ENCODE data around the gene APP.

APP gene

GRCh38 chr21:25912402-25912746 lies 258.2 kb downstream of the APP start:
- POLR2A ChIA-PET = no interaction called here
- no peak for DNase-seq (ENCODE audit: low read depth, low spot score)
- H3K4me3 ChIP-seq (ENCODE audit: low read depth, low read length) = no peak overlapping the region
- no peak for TF ChIP-seq CTCF (IDR thresholded peaks at IDR 0.05; ENCODE audit: insufficient read depth, low read length, missing control alignments)
- CTCF ChIA-PET = interaction anchor here (1.4 to 2.7 kb wide), 2 partner anchors 10 to 16 kb away, joined by 4 to 18 read pairs; no protein-coding TSS in a partner anchor

GRCh38 chr21:25911730-25912401 lies 258.7 kb downstream of the APP start:
- POLR2A ChIA-PET = no interaction called here
- TF ChIP-seq CTCF (IDR thresholded peaks at IDR 0.05; ENCODE audit: insufficient read depth, low read length, missing control alignments) = no peak
- no peak overlapping the region for H3K4me3 ChIP-seq (ENCODE audit: low read depth, low read length)
- no peak for DNase-seq (ENCODE audit: low read depth, low spot score)
- CTCF ChIA-PET = interaction anchor here (1.4 to 2.7 kb wide), 2 partner anchors 10 to 16 kb away, joined by 4 to 18 read pairs; no protein-coding TSS in a partner anchor

- POLR2A ChIA-PET = no interaction called here
- CTCF ChIA-PET = interaction anchor here (0.6 to 1.0 kb wide), 2 partner anchors 15 to 257 kb away, joined by 3 to 4 read pairs; no protein-coding TSS in a partner anchor
- TF ChIP-seq CTCF (IDR thresholded peaks at IDR 0.05; ENCODE audit: insufficient read depth, low read length, missing control alignments) = no peak
These were observed 259.8 kb downstream of the APP start for GRCh38 chr21:25910809-25911208.

GRCh38 chr21:25909341-25909740 lies 261.2 kb downstream of the APP start:
- TF ChIP-seq CTCF (IDR thresholded peaks at IDR 0.05; ENCODE audit: insufficient read depth, low read length, missing control alignments) = no peak
- no peak overlapping the region for H3K4me3 ChIP-seq (ENCODE audit: low read depth, low read length)
- ChIA-PET CTCF (interaction anchor here (1.7 to 1.9 kb wide), 2 partner anchors 13 to 260 kb away, joined by 4 to 9 read pairs; no protein-coding TSS in a partner anchor), POLR2A (no interaction called here)
- no peak for DNase-seq (ENCODE audit: low read depth, low spot score)

More at GRCh38 chr21:25910809-25911208, 259.8 kb downstream of the APP start:
- H3K4me3 ChIP-seq (ENCODE audit: low read depth, low read length) = no peak overlapping the region
- DNase-seq (ENCODE audit: low read depth, low spot score) = no peak

GRCh38 chr21:25908495-25908894 lies 262.1 kb downstream of the APP start:
- ChIA-PET POLR2A (no interaction called here), CTCF (interaction anchor here (1.5 to 1.9 kb wide), 4 partner anchors 8 to 261 kb away, joined by 4 to 9 read pairs (median 4); no protein-coding TSS in a partner anchor)
- no peak for DNase-seq (ENCODE audit: low read depth, low spot score)
- TF ChIP-seq CTCF (IDR thresholded peaks at IDR 0.05; ENCODE audit: insufficient read depth, low read length, missing control alignments) = no peak
- no peak overlapping the region for H3K4me3 ChIP-seq (ENCODE audit: low read depth, low read length)

- DNase-seq (ENCODE audit: low read depth, low spot score) = no peak
- ChIA-PET CTCF (interaction anchor here (0.5 to 3.9 kb wide), 7 partner anchors 9 to 262 kb away, joined by 3 to 28 read pairs (median 4); no protein-coding TSS in a partner anchor), POLR2A (no interaction called here)
- no peak overlapping the region for H3K4me3 ChIP-seq (ENCODE audit: low read depth, low read length)
- no peak for TF ChIP-seq CTCF (IDR thresholded peaks at IDR 0.05; ENCODE audit: insufficient read depth, low read length, missing control alignments)
These were observed 262.8 kb downstream of the APP start for GRCh38 chr21:25907573-25908275.
